GM18526 (cell line): ENCODE measurements around the gene NLRP1.

ENCODE experiments used
- POLR2A ChIP-seq: IDR thresholded peaks from 3 replicates; pipeline ENCODE4 v1.6.1; 2011; ENCODE audit not compliant: insufficient read length; ENCODE audit errors: extremely low read depth

The NLRP1 gene

DNA sequence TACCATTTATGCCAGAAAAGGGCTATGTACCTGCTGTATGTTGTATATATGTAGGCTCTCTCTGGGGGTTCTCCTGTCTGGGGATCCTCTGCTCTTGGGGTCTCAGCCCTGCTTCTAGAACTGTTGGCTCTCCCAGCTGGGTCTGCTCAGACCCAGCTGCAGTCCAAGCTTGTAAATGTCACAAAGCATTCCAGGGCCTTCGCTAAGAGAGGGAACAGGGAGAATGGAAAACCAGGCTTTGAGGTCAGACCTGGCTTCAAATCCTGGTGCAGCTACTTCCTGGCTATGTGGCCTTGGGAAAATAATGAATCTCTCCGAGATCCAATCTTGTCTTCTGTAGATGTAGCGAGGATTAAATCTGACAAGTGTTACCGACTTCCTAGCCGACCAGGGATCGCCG lies 44.0 kb downstream of the NLRP1 start:
- no peak for TF ChIP-seq POLR2A

DNA sequence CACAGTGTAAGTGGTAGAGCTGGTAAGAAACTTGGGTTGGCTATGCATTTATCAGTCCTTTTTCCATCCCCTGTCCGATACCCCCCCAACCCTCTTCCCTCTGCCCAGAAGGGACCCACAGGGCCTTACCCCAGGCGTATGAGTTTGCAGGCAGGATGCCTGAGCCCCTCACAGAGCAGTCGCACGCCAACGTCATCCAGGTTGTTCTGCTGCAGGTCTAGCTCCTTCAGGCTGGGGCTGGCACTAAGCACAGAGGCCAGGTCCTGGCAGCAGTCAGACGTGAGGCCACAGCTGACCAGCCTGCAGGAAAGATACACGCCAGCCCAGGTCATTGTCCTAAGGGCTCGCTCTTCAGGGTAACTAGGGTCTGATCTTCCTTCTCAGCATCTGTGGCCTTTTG lies 45.0 kb downstream of the NLRP1 start:
- TF ChIP-seq POLR2A: no peak

DNA sequence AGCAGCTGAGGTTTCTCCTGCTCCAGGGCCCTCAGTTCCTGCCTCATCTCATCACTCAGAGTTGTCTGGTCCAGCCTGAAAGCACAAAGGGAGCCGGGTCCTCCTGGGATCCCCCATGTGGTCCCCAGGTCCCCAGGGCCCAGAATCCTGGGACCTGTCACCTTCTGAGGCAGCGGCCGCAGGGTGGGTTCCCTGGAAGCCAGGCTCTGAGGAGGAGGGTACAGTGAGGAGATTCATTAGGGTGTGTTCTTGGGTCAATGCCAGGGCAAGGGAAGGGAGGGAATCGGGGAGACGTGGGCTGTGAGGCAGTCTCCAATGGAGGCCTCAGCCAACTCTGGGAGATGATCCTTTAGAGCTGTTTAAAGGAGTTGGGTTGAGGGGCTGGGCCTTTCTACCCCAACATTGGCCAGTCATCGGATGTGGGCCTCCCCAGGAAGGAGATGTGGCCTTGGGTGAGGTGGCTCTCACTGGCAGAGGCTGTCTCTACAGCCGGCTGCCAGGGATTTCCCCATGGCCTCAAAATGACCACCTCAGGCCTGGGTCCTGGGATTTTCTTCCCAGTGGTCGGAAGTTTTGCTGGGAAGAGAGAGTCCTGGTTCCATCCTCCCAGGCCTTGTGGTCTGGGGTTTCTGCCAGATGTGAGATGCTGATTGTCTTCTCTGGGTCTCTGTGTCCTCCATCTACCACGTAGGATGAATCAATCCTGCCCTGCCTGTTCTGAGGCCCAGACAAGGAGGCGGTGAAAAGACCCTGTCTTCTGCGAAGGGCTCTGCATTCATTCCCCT lies 47.3 kb downstream of the NLRP1 start:
- no peak for TF ChIP-seq POLR2A

DNA sequence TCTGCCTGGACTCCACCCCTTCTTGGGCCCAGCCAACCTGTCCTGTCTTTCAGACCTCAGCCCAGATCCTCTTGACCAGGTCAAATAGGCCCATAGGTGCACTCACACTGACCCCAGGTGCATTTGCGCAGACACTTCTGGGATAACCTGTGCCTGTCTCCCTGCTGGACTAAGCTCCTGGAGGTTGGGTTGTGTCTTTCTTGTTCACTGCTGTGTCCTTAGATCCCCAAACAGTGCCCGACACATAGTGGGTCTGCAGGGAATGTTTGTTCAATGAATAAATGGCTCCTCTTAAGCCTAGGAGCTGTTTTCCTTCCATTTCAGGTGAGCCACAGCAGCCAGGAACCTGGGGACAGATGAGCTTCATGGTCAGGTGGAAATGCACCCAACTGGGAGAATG lies 48.9 kb downstream of the NLRP1 start:
- no peak for TF ChIP-seq POLR2A

DNA sequence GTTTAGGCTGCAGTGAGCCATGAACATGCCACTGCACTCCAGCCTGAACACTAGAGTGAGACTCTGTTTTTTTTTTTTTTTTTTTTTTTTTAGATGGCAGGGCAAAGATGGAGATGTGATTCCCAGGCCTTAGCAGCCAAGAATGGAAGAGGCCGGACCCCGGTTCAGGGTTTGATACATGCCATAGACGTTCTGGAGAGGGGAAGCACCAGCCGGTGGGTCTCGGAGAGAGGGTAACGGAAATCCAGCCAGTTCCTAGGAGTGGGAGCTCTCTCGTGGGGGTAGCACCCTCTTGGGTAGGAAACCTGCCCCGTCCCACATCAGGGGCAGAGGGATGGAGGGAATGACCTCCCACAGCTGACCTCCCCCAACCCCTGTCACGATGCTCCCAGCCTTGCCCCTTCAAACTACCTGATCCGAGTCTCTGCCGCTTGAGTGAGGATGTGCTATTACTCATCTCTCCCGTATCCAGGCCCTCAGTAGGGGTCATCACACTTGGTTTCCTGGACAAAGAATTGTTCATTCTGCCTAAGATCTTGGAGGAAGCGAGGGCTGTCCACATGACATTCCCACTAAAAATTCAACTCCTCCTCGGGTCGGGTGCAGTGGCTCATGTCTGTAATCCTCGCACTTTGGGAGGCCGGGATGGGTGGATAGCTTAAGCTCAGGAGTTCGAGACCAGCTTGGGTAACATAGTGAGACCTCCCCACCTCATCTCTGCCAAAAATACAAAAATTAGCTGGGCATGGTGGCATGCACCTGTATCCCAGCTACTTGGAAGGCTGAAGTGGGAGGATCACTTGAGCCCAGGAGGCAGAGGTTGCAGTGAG lies 50.6 kb downstream of the NLRP1 start:
- TF ChIP-seq POLR2A: no peak

DNA sequence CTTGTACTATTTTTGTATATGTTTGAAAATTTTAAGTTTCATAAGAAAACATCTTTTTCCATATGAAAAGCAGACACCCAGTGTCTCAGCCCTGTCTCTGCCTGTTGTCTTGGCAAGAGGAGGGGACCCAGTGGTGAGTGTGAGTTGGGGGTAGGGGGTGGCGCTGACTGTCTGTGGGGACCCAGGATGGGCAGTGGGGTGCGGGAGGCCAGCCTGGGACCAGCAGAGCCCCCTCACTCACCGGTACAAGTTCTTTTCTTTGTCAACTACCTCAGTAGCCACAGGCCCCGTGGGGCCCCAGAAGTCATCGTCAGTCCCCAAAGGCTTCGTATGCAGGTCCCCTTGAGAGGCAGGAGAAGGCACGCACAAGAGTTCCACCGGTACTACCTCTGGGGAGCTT lies 51.7 kb downstream of the NLRP1 start:
- no peak for TF ChIP-seq POLR2A

DNA sequence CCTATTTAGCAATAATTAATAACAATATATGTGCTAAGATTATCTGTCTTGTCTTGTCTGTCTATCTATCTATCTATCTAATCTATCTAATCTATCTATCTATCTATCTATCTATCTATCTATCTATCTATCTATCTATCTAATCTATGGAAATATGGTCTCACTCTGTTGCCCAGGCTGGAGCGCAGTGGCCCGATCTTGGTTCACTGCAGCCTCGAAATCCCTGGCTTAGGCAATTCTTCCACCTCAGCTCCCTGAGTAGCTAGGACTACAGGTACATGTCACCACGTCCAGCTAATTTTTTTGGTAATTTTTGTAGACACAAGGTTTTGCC lies 53.3 kb downstream of the NLRP1 start:
- no peak for TF ChIP-seq POLR2A

DNA sequence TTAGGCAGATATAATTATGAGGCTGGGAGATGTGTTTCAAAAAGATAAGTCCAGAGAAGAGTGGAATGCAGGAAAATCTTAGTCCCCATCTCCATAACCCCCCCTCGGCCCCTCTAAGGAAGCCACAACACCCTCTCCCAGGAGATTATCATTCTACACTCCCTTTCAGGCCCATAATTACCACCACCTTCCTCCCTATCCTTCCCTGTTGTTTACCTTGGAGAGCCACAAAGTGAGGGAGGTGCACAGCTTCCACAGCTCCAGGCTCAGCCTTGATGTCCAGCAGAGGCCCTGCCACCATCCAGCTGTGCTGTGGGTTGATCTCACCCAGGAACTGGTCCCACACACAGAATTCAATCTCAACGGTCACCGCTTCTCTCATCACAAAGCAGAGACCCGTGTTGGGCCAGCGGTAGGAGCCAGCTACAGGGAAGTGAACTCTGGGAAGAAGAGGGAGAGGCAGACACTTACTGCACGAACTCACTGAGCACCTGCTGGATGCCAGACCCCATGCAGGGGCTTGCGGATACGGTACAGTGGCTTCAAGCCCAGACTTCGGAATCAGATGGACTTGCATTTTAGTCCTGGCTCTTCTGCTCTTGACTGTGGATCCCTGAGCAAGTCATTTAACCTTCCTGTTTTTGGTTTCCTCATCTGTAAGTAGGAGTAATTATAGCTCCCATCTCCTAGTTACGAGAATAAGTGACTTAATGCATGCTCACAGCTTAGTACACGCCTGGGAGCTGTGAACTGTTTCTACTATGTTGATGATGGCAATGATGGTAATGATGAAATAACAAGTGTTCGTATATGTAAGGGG lies 53.8 kb downstream of the NLRP1 start:
- TF ChIP-seq POLR2A: no peak

DNA sequence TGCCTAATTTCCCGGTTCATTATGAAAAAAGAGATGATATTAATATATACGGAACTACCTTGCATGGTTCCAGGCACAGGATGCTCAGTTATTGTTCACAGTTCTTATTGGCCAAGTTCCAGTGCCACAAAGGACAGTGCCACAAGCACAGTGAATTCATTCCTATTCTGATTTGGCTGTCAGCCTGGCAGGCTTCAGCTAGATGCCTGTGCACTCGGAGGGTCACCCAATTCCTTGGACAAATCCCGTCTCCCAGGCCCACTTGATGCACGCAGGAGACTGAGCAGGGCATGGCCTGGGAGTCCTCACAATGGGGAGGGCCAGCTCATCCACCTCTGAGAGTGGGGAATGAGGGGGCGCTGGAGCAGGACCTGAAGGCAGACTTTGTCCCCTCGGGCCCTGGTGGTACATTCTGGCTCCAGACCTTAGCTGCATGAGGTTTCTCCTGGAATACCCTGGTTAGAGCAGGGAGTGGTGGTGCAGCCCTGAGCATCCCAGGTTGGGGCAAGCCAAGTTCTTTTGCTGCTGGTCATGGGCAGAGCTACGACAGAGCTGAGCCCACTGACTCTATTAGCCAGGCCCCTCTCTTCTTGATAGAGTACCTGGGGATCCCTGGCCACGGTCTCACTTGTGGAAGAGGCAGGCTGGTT lies 56.6 kb downstream of the NLRP1 start:
- no peak for TF ChIP-seq POLR2A

DNA sequence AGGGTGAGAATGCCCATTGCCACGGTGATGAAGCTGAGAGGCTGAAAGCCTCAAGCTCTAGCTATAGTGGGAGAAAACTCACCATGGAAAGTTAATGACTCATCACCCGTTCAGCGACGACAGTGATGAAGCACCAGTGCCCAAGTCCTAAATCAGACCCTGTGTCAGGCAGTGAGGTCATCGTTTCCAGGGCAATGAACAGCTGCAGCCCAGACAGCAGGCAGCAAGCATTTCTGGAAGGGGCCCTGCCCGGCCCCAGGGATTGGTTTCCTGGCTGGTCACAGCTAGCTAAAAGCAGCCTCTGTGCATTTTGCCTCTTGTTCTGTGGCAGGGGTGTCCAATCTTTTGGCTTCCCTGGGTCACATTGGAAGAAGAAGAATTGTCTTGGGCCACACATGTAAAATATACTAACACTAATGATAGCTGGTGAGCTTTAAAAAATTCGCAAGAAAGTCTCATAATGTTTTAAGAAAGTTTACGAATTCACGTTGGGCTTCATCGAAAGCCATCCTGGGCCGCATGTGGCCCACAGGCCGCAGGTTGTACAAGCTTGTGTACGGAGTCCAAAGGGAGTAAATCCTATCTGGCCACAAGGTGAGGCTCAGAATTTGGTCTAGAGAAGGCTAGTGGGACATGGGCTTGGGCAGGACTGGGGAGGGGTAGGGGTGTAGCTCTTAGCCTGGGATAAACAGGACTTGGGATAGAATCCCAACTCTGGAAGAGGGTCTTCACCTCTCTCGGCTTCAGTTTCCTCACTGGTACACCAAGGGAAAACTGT lies 57.3 kb downstream of the NLRP1 start:
- TF ChIP-seq POLR2A: no peak

DNA sequence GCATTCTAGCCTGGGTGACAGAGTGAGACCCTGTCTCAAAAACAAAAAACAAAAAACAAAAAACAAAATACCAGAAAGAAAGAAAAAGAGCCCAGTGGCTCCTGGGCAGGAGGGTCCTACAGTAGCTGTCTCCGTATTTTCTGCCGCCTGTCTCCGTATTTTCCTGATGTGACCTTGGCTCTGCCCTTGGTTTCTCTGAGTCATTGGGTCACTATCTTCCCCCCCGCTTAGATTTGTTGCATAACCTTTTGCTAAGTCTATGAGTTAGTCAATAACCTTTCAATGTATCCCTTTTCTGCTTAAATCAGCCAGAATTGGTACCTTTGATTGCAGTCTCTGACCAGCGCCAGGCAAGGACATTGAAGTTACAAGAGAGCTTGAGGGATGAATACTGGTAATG lies 61.1 kb downstream of the NLRP1 start:
- TF ChIP-seq POLR2A: no peak

DNA sequence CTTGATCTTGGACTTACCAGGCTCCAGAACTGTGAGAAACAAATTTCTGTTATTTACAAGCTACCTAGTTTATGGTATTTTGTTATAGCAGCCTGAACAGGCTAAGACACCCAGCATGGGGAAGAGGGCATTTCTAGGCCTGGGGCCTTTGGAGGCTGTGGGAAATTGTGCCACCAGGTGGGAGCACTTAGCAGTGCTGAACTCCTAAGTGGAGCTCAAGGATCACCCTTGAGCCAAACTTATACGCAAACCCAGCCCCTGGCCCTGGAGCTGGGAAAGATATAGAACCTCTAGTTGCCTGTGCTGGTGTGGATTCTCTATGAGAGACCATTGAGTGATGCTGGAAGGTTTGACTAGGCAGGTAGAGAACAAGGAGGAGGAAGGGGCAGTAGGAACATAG lies 61.8 kb downstream of the NLRP1 start:
- no peak for TF ChIP-seq POLR2A

DNA sequence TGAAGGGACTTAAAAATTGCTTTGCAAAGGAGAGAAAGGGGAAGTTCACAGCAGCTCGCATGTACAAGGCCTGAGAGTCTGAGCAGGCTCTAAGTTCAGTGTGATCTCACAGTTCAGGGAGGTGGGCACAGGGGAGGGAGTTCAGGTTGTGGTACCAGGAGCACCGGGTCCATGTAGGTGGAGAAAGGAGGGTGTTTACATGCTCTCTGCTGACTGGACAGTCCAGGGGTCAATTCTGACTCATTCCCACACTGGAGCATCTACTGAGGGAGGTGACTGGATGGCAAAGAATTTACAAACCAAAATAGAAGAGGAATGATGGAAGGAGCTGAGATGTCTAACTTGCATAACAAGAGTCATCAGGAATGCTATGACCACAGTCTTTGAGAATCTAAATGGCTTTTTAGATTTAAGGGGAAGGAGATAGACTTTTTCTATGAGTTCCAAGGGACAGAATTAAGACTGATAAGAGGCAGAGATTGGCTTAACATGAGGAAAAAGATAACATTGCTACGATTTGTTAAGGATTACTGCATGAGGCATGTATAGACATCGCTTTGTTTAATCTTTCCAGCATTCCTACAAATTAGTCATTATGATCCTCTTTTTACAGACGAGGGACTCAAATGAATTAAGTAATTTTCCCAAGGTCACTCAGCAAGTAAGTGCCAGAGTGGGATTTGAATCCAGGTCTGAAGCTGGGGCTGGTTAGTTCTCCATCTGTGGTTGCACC lies 68.1 kb downstream of the NLRP1 start:
- TF ChIP-seq POLR2A: no peak

DNA sequence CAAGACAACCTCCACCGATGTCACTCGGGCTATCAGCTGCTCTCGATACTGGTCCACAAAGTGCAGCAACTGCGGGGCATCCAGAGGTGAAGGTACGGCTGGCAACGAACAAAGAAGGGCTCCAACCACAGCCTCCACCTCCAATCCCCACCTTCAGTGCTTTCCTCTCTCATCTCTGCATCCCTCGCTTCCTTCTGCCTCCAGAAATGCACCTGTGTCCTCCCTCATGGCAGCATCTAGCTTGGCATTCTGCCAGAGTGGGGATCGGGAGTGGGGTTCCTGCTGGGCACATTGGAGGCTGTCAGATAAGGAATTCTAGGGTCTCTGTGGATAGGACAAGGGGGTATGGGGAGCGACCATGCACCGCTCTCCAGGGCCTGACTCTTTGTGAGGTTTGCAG lies 69.3 kb downstream of the NLRP1 start:
- TF ChIP-seq POLR2A: no peak
